Thyroid gland (tissue), 4 donors: ENCODE data around the gene ZNF775.

Experiments
- POLR2A ChIP-seq, 2 donors: fragments of 450-650 bp; IDR thresholded peaks; one replicate each; pipeline ENCODE4 v1.6.1; 2017; ENCODE audit warnings: antibody characterized with exemption in 2 of 2, mild to moderate bottlenecking in 2 of 2, moderate library complexity in 1 of 2
- TF ChIP-seq, protein P1 (sequence below), 6 experiments: fragments of 200-600 bp in 3 of 6; fragments of 450-650 bp in 3 of 6; sonication (generic) in 3 of 6; IDR thresholded peaks; one replicate each; pipeline ENCODE4 v1.5.1; 2016 to 2019; ENCODE audit warnings: antibody characterized with exemption in 6 of 6, mild to moderate bottlenecking in 2 of 6, inconsistent platforms in 1 of 6, moderate library complexity in 1 of 6

- TF ChIP-seq, protein P1, sequence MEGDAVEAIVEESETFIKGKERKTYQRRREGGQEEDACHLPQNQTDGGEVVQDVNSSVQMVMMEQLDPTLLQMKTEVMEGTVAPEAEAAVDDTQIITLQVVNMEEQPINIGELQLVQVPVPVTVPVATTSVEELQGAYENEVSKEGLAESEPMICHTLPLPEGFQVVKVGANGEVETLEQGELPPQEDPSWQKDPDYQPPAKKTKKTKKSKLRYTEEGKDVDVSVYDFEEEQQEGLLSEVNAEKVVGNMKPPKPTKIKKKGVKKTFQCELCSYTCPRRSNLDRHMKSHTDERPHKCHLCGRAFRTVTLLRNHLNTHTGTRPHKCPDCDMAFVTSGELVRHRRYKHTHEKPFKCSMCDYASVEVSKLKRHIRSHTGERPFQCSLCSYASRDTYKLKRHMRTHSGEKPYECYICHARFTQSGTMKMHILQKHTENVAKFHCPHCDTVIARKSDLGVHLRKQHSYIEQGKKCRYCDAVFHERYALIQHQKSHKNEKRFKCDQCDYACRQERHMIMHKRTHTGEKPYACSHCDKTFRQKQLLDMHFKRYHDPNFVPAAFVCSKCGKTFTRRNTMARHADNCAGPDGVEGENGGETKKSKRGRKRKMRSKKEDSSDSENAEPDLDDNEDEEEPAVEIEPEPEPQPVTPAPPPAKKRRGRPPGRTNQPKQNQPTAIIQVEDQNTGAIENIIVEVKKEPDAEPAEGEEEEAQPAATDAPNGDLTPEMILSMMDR (IDR thresholded peaks at IDR 0.05): no peak
- no peak for TF ChIP-seq POLR2A (IDR thresholded peaks at IDR 0.05)
Observed at GRCh38 chr7:150435047-150435389, 55.9 kb downstream of the ZNF775 start.
